Measurements from ENCODE around the gene ADIPOR2. TPM values are rescaled to one million over a fixed set of nuclear protein-coding genes. Genes with fewer than 3 reads are reported as not detected.
A peak's percentile ranks its signal among the peaks of the same experiment; 100 is the strongest.

ADIPOR2 gene
- total and polyA plus RNA-seq, 7 donors, result 25.2 to 65.9 (median 29.6) TPM

DNA sequence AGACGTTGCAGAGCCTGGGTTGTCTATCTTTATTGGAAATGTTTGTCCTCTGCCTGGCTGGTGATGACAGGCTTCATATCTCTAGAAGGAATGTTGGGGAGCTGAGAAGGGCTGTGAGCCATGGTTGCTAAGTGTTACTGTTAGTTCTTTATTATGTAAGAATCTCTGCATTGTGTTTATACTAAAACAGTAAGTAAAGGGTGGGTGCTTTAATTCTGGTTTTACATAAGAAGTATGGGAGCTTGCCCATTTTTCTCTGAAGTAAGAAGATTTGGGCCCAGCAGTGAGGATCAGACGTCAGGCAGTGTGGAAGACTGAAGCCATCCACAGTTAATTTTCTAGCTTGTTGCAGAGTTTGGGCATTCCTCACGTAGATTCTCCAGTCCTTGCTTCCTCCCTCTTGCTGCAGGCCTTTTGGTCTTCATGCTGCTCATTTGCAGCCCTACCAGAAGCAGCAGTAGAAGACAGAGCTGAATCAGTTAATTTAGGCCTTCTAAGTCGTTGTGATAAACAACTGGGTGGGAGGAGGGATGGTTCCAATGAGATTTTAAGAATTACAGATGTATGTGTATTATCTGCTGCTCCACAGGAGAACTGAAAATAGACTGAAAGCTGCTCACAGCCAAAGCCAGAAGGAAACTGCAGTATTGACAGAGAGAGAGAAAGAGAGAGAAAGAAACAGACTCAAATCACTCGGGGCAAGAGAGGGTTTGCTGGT is 40.5 kb upstream of the ADIPOR2 start:
- no peaks in the 10 kb centered on the region for H3K9me3 ChIP-seq
- peaks cover 0 to 17% (median 7%) of the 10 kb centered on the region in 4 donors for H3K36me3 ChIP-seq
- no peak overlapping the region for H3K4me3 ChIP-seq
- intact Hi-C loops (cut with DNase I), result loop anchor here (5.0 kb wide), 2 partner anchors 42 to 387 kb away; partner anchors contain the start of gene ADIPOR2
- TF ChIP-seq EP300 (IDR thresholded peaks at IDR 0.05), result no peak
- no peak for TF ChIP-seq POLR2AphosphoS5 (IDR thresholded peaks at IDR 0.05)
- no peak for TF ChIP-seq POLR2A (IDR thresholded peaks at IDR 0.05)
- no peak for TF ChIP-seq CTCF (IDR thresholded peaks at IDR 0.05)
- H3K4me1 ChIP-seq, result peaks cover 0 to 62% (median 53%) of the 10 kb centered on the region in 4 donors
- 60 to 62% methylated on average over 5 of the region's 5 CpGs for WGBS, 2 donors
- peak overlapping the region; percentile 67 to 78 (median 76) for H3K27ac ChIP-seq
- no peaks in the 10 kb centered on the region for H3K27me3 ChIP-seq
- DNase-seq, result no peak

DNA sequence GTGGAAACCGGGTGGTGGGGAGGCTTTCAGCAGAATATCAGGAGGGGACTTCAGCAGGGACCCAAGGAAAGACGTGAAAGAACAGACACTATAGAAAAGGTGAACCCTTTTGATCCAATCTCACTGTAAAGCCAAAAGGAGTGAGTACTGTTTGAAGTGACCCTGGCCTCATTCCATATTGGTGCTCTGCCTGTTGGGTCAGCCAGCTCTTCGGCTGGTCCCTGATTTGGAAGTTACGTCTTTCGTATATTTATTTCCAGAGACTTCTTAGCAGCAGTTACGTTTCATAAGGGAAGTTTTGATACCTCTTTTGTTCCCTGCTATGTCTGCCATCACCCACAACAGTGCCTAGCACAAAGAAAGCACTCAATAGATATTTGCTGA is 39.9 kb upstream of the ADIPOR2 start:
- TF ChIP-seq POLR2AphosphoS5 (IDR thresholded peaks at IDR 0.05) (no peak), EP300 (IDR thresholded peaks at IDR 0.05) (no peak), CTCF (IDR thresholded peaks at IDR 0.05) (no peak), POLR2A (IDR thresholded peaks at IDR 0.05) (no peak)
- peaks cover 0 to 57% (median 49%) of the 10 kb centered on the region in 4 donors for H3K4me1 ChIP-seq
- no peaks in the 10 kb centered on the region for H3K27me3 ChIP-seq
- H3K27ac ChIP-seq, result peak overlapping the region; percentile 67 to 78 (median 76)
- no peak for DNase-seq
- 80 to 87% methylated on average over 6 of the region's 6 CpGs for WGBS, 2 donors
- no peaks in the 10 kb centered on the region for H3K9me3 ChIP-seq
- peaks cover 0 to 13% (median 5%) of the 10 kb centered on the region in 4 donors for H3K36me3 ChIP-seq
- H3K4me3 ChIP-seq, result no peak overlapping the region
- intact Hi-C loops (cut with DNase I), result loop anchor here (5.0 kb wide), 2 partner anchors 41 to 386 kb away; partner anchors contain the start of gene ADIPOR2

- Histone ChIP-seq H3K27me3 (no peaks in the 10 kb centered on the region), H3K36me3 (peaks cover 0 to 3% (median under 1%) of the 10 kb centered on the region in 4 donors), H3K4me3 (no peak overlapping the region), H3K4me1 (peaks cover 0 to 56% (median 45%) of the 10 kb centered on the region in 4 donors), H3K27ac (peak overlapping the region in 3 of 4 donors; percentile 75 to 78 (median 77)), H3K9me3 (no peaks in the 10 kb centered on the region)
- peak; percentile 10 for DNase-seq
- intact Hi-C loops (cut with DNase I), result loop anchor here (5.0 kb wide), 2 partner anchors 40 to 385 kb away; partner anchors contain the start of gene ADIPOR2
- TF ChIP-seq POLR2A (IDR thresholded peaks at IDR 0.05) (no peak), EP300 (IDR thresholded peaks at IDR 0.05) (no peak), POLR2AphosphoS5 (IDR thresholded peaks at IDR 0.05) (no peak), CTCF (IDR thresholded peaks at IDR 0.05) (no peak)
These were observed 38.9 kb upstream of the ADIPOR2 start for GRCh38 chr12:1651946-1652345.

DNA sequence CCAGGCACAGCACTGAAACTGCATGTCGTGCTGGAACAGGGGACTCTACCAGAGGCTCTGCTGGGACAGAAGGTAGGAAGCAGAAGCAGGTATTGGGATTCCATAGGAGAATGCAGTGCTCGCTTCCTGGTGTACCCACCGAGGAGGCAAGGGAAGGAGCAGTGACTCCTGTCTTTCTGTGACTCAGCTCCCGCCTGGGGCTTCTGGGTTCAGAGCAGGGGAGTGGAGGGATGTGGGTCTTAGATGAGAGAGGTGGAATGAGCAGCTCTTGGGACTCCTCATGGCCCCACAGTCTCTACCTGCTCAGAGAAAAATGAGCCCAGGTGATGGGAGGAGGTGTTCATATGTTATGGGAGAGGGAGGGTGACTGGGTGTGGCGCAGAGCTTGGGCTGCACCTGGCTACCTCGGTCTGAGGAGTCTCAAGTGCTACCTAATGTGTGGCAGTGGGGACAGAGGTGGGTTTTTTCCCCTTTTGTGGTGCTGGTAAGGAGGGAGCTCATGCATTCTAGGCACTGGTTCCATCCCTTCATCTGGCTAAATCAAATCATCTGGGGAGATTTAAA is 35.6 kb upstream of the ADIPOR2 start:
- no peaks in the 10 kb centered on the region for H3K27me3 ChIP-seq
- intact Hi-C loops (cut with DNase I), result loop anchor here (5.0 kb wide), 1 partner anchor 282 kb away; no protein-coding TSS in a partner anchor
- DNase-seq, result peak; percentile 50
- no peaks in the 10 kb centered on the region for H3K36me3 ChIP-seq
- no peaks in the 10 kb centered on the region for H3K9me3 ChIP-seq
- H3K27ac ChIP-seq, result no peak overlapping the region
- WGBS, 2 donors, result 58 to 79% methylated on average over 6 of the region's 6 CpGs
- H3K4me3 ChIP-seq, result no peak overlapping the region
- H3K4me1 ChIP-seq, result peaks cover 0 to 50% (median 28%) of the 10 kb centered on the region in 4 donors
- TF ChIP-seq CTCF (IDR thresholded peaks at IDR 0.05), result no peak
- no peak for TF ChIP-seq EP300 (IDR thresholded peaks at IDR 0.05)
- no peak for TF ChIP-seq POLR2A (IDR thresholded peaks at IDR 0.05)
- TF ChIP-seq POLR2AphosphoS5 (IDR thresholded peaks at IDR 0.05), result no peak

Measured in sigmoid colon (tissue), 7 donors.